Thyroid gland (tissue), 4 donors: Measurements from ENCODE around the gene COL27A1. TPM values are rescaled to one million over a fixed set of nuclear protein-coding genes. Genes with fewer than 3 reads are reported as not detected.

Experiments
- DNase-seq, 2 donors: peaks; one replicate each; pipeline ENCODE4 v3.0.0-alpha.2; 2019
- H3K27ac ChIP-seq, 3 donors: fragments of 200-600 bp; sonication (generic); 1 replicate in 2 of 3; 2 replicates in 1 of 3; pipeline ENCODE4 v1.5.1; 2016 to 2019; ENCODE audit warnings: mild to moderate bottlenecking in 1 of 3, moderate library complexity in 1 of 3
- H3K27me3 ChIP-seq: fragments of 200-600 bp; sonication (generic); one replicate; pipeline ENCODE4 v1.5.1; 2019
- H3K36me3 ChIP-seq, 2 donors: fragments of 200-600 bp; sonication (generic); one replicate each; pipeline ENCODE4 v1.5.1; 2016 to 2019
- H3K4me1 ChIP-seq, 2 donors: fragments of 200-600 bp; sonication (generic); one replicate each; pipeline ENCODE4 v1.5.1; 2017 to 2019
- H3K4me3 ChIP-seq, 3 donors: fragments of 200-600 bp; sonication (generic); replicated peaks in 1 of 3; 1 replicate in 2 of 3; 2 replicates in 1 of 3; pipeline ENCODE4 v1.5.1; 2016; ENCODE audit warnings: mild to moderate bottlenecking in 1 of 3
- H3K9me3 ChIP-seq: fragments of 200-600 bp; sonication (generic); one replicate; pipeline ENCODE4 v1.5.1; 2017
- POLR2A ChIP-seq, 2 donors: fragments of 450-650 bp; IDR thresholded peaks; one replicate each; pipeline ENCODE4 v1.6.1; 2017; ENCODE audit warnings: antibody characterized with exemption in 2 of 2, mild to moderate bottlenecking in 2 of 2, moderate library complexity in 1 of 2
- WGBS, 2 donors: methylation state at CpG; one replicate each; pipeline ENCODE4 v1.1.5; 2017; 5-methylcytosine and 5-hydroxymethylcytosine counted together
- intact Hi-C: fragments of 100-400 bp; cut with DNase I; formaldehyde crosslinking; loops from one replicate; pipeline ENCODE4 v1.15.1; 2023
- total RNA-seq, 4 donors: library from RNA; depleted of rRNA; stranded (reverse); fragments of >200 nt; gene quantifications; one replicate each; pipeline ENCODE4 v1.2.3, GENCODE V29; 2016
- TF ChIP-seq, protein P1 (sequence below), 6 experiments: fragments of 200-600 bp in 3 of 6; fragments of 450-650 bp in 3 of 6; sonication (generic) in 3 of 6; IDR thresholded peaks; one replicate each; pipeline ENCODE4 v1.5.1; 2016 to 2019; ENCODE audit warnings: antibody characterized with exemption in 6 of 6, mild to moderate bottlenecking in 2 of 6, inconsistent platforms in 1 of 6, moderate library complexity in 1 of 6

The COL27A1 gene
- total RNA-seq, 4 donors from 2014 or later: 6.7 to 32.5 (median 10.6) TPM

DNA sequence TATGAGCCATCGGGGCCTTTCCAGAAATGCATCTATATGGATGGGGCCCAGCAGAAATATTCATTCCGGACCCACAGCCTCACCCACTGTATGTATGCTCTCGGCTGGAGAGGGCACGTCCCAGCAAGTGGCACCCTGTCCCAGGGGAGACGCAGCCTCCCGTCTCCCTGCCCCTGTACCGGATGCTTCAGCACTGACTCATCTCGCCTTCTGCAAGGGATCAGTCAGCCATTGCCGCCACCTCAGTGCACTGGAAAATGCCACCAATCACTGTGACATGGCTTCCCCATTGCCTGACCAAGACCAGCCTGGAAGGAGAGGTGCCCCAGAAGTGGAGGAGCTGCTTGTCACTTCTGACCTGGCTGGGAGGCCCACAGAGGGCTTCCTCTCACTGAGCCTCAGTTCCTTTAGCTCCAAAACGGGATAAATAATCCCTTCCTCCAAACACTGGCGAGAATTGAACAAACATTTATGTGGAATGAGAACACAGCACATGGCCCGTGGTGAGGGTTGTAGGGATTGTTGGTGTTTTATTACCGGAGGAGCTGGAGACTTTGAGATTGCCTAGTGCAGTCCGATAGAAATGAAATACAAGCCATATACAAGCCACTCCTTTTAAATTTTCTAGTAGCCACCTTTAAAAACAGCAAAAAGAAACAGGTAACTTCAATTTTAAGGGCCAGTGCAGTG lies 123.7 kb downstream of the COL27A1 start:
- Histone ChIP-seq H3K9me3 (no peaks in the 10 kb centered on the region), H3K4me1 (no peaks in the 10 kb centered on the region), H3K27me3 (no peaks in the 10 kb centered on the region), H3K27ac (no peak overlapping the region), H3K4me3 (no peak overlapping the region), H3K36me3 (no peaks in the 10 kb centered on the region)
- no peak for DNase-seq
- intact Hi-C loops: no loop called here
- 88 to 93% methylated on average over 13 to 14 of the region's 14 CpGs for WGBS, 2 donors
- TF ChIP-seq, protein P1, sequence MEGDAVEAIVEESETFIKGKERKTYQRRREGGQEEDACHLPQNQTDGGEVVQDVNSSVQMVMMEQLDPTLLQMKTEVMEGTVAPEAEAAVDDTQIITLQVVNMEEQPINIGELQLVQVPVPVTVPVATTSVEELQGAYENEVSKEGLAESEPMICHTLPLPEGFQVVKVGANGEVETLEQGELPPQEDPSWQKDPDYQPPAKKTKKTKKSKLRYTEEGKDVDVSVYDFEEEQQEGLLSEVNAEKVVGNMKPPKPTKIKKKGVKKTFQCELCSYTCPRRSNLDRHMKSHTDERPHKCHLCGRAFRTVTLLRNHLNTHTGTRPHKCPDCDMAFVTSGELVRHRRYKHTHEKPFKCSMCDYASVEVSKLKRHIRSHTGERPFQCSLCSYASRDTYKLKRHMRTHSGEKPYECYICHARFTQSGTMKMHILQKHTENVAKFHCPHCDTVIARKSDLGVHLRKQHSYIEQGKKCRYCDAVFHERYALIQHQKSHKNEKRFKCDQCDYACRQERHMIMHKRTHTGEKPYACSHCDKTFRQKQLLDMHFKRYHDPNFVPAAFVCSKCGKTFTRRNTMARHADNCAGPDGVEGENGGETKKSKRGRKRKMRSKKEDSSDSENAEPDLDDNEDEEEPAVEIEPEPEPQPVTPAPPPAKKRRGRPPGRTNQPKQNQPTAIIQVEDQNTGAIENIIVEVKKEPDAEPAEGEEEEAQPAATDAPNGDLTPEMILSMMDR (IDR thresholded peaks at IDR 0.05): no peak
- no peak for TF ChIP-seq POLR2A (IDR thresholded peaks at IDR 0.05)

GRCh38 chr9:114279693-114280092 lies 124.4 kb downstream of the COL27A1 start:
- Histone ChIP-seq H3K27me3 (no peaks in the 10 kb centered on the region), H3K4me1 (no peaks in the 10 kb centered on the region), H3K4me3 (no peak overlapping the region), H3K36me3 (no peaks in the 10 kb centered on the region), H3K27ac (no peak overlapping the region), H3K9me3 (no peaks in the 10 kb centered on the region)
- 91 to 96% methylated on average over 3 of the region's 3 CpGs for WGBS, 2 donors
- intact Hi-C loops: no loop called here
- TF ChIP-seq, protein P1 (IDR thresholded peaks at IDR 0.05): no peak
- TF ChIP-seq POLR2A (IDR thresholded peaks at IDR 0.05): no peak
- DNase-seq: no peak

- no peaks in the 10 kb centered on the region for H3K36me3 ChIP-seq
- whole genome bisulfite sequencing, 2 donors: 81 to 84% methylated on average over 8 of the region's 8 CpGs
- no peak for DNase-seq
- H3K9me3 ChIP-seq: no peaks in the 10 kb centered on the region
- H3K27me3 ChIP-seq: no peaks in the 10 kb centered on the region
- TF ChIP-seq, protein P1 (IDR thresholded peaks at IDR 0.05): no peak
- no peak for TF ChIP-seq POLR2A (IDR thresholded peaks at IDR 0.05)
- H3K4me1 ChIP-seq: no peaks in the 10 kb centered on the region
- intact Hi-C loops: no loop called here
- no peak overlapping the region for H3K4me3 ChIP-seq
- H3K27ac ChIP-seq: no peak overlapping the region
These were observed 125.5 kb downstream of the COL27A1 start for GRCh38 chr9:114280636-114281472.

- WGBS, 2 donors: 79 to 84% methylated on average over 11 to 12 of the region's 12 CpGs
- no peaks in the 10 kb centered on the region for H3K4me1 ChIP-seq
- no peak for DNase-seq
- no peaks in the 10 kb centered on the region for H3K27me3 ChIP-seq
- intact Hi-C loops: no loop called here
- no peaks in the 10 kb centered on the region for H3K36me3 ChIP-seq
- H3K4me3 ChIP-seq: no peak overlapping the region
- H3K27ac ChIP-seq: no peak overlapping the region
- no peaks in the 10 kb centered on the region for H3K9me3 ChIP-seq
- TF ChIP-seq POLR2A (IDR thresholded peaks at IDR 0.05): no peak
- TF ChIP-seq, protein P1 (IDR thresholded peaks at IDR 0.05): no peak
These were observed 126.3 kb downstream of the COL27A1 start for GRCh38 chr9:114281473-114282103.
